WTC11 (cell line): ENCODE data around the gene GRM1. TPM values are rescaled to one million over a fixed set of nuclear protein-coding genes. Genes with fewer than 3 reads are reported as not detected.

Experiments used
- ATAC-seq: fragments of 200-7000 bp; cut with Tn5 transposase; 2 replicates; pipeline ENCODE4 v1.10.0; 2021; ENCODE audit warnings: mild to moderate bottlenecking, moderate library complexity
- CTCF ChIA-PET: fragments of 300-600 bp; sonication (Branson Sonifier 250); formaldehyde crosslinking; loops from one replicate; lab custom pipeline; 2021; ENCODE audit warnings: antibody characterized with exemption; lab: Charles Lee
- POLR2A ChIA-PET: fragments of 350-600 bp; sonication (Branson Sonifier 250); formaldehyde crosslinking; loops from one replicate; lab custom pipeline; 2021; ENCODE audit warnings: antibody characterized with exemption; lab: Charles Lee
- DNase-seq: peaks from one replicate; pipeline ENCODE4 v3.0.0; 2021; ENCODE audit warnings: low spot score
- H3K27ac Mint-ChIP-seq: 2 replicates; pipeline ENCODE4 v1.8.0; 2021; ENCODE audit warnings: mixed read lengths
- H3K27me3 Mint-ChIP-seq: 2 replicates; pipeline ENCODE4 v1.8.0; 2021; ENCODE audit warnings: low read depth, mild to moderate bottlenecking, moderate library complexity, mixed read lengths
- H3K36me3 Mint-ChIP-seq: 2 replicates; pipeline ENCODE4 v1.8.0; 2021; ENCODE audit warnings: mixed read lengths
- H3K4me1 Mint-ChIP-seq: 2 replicates; pipeline ENCODE4 v1.8.0; 2022; ENCODE audit warnings: mixed read lengths
- H3K4me3 Mint-ChIP-seq: 2 replicates; pipeline ENCODE4 v1.8.0; 2021; ENCODE audit warnings: mild to moderate bottlenecking, moderate library complexity, mixed read lengths
- H3K9me3 Mint-ChIP-seq: 2 replicates; pipeline ENCODE4 v1.8.0; 2021; ENCODE audit warnings: mixed read lengths
- FOXJ3 ChIP-seq: sonication (generic); formaldehyde crosslinking; IDR thresholded peaks from 2 replicates; pipeline ENCODE4 v1.9.0; 2021; ENCODE audit warnings: missing genetic modification reagents, mild to moderate bottlenecking, borderline replicate concordance
- FOXK1 ChIP-seq: sonication (generic); formaldehyde crosslinking; IDR thresholded peaks from 2 replicates; pipeline ENCODE4 v1.8.0; 2022; ENCODE audit warnings: mild to moderate bottlenecking, moderate library complexity, missing genetic modification reagents
- HMGA2 ChIP-seq: fragments of 250-450 bp; sonication (Bioruptor Pico); IDR thresholded peaks from 2 replicates; pipeline ENCODE4 v1.4.0; 2021; ENCODE audit warnings: mild to moderate bottlenecking, moderate library complexity
- MXD4 ChIP-seq: fragments of 250-450 bp; sonication (Bioruptor Pico); IDR thresholded peaks from 2 replicates; pipeline ENCODE4 v1.8.0; 2021; ENCODE audit warnings: mild to moderate bottlenecking, moderate library complexity, borderline replicate concordance
- NR1H2 ChIP-seq: sonication (generic); formaldehyde crosslinking; IDR thresholded peaks from 2 replicates; pipeline ENCODE4 v1.9.0; 2021; ENCODE audit warnings: mild to moderate bottlenecking, moderate library complexity, missing genetic modification reagents
- OVOL2 ChIP-seq: fragments of 250-450 bp; sonication (Bioruptor Pico); IDR thresholded peaks from 2 replicates; pipeline ENCODE4 v1.9.0; 2021; ENCODE audit warnings: mild to moderate bottlenecking, borderline replicate concordance
- SOX15 ChIP-seq: fragments of 250-450 bp; sonication (Bioruptor Pico); IDR thresholded peaks from 2 replicates; pipeline ENCODE4 v1.9.0; 2021; ENCODE audit warnings: mild to moderate bottlenecking
- TEAD4 ChIP-seq: sonication (generic); formaldehyde crosslinking; IDR thresholded peaks from 2 replicates; pipeline ENCODE4 v1.8.0; 2022; ENCODE audit warnings: mild to moderate bottlenecking, missing genetic modification reagents
- ZNF121 ChIP-seq: sonication (generic); formaldehyde crosslinking; IDR thresholded peaks from 2 replicates; pipeline ENCODE4 v1.8.0; 2023; ENCODE audit warnings: missing genetic modification reagents
- ZNF219 ChIP-seq: sonication (generic); formaldehyde crosslinking; IDR thresholded peaks from 2 replicates; pipeline ENCODE4 v1.8.0; 2023; ENCODE audit warnings: missing genetic modification reagents, mild to moderate bottlenecking, borderline replicate concordance
- total RNA-seq: library from RNA; stranded (reverse); gene quantifications from 3 replicates; pipeline ENCODE4 v1.2.3, GENCODE V29; 2021
- TF ChIP-seq, protein P1 (sequence below): sonication (generic); formaldehyde crosslinking; IDR thresholded peaks from 2 replicates; pipeline ENCODE4 v1.8.0; 2023; ENCODE audit warnings: missing genetic modification reagents, mild to moderate bottlenecking, borderline replicate concordance
- TF ChIP-seq, protein P2 (sequence below): sonication (generic); formaldehyde crosslinking; IDR thresholded peaks from 2 replicates; pipeline ENCODE4 v1.8.1; 2023; ENCODE audit warnings: mild to moderate bottlenecking, missing genetic modification reagents
- TF ChIP-seq, protein P3 (sequence below): sonication (generic); formaldehyde crosslinking; IDR thresholded peaks from 2 replicates; pipeline ENCODE4 v1.8.0; 2022; ENCODE audit warnings: mild to moderate bottlenecking, missing genetic modification reagents
- TF ChIP-seq, protein P4 (sequence below): sonication (generic); formaldehyde crosslinking; IDR thresholded peaks from 2 replicates; pipeline ENCODE4 v1.8.1; 2023; ENCODE audit warnings: mild to moderate bottlenecking, missing genetic modification reagents, moderate library complexity
- TF ChIP-seq, protein P5 (sequence below): sonication (generic); formaldehyde crosslinking; IDR thresholded peaks from 2 replicates; pipeline ENCODE4 v1.8.0; 2023; ENCODE audit warnings: mild to moderate bottlenecking, missing genetic modification reagents
- TF ChIP-seq, protein P6 (sequence below): sonication (generic); formaldehyde crosslinking; IDR thresholded peaks from 2 replicates; pipeline ENCODE4 v1.8.1; 2022; ENCODE audit warnings: mild to moderate bottlenecking, missing genetic modification reagents, moderate library complexity, borderline replicate concordance
- TF ChIP-seq, protein P7 (sequence below): sonication (generic); formaldehyde crosslinking; IDR thresholded peaks from 2 replicates; pipeline ENCODE4 v1.8.1; 2023; ENCODE audit warnings: mild to moderate bottlenecking, missing genetic modification reagents

GRM1 gene
- total RNA-seq, 1 experiment from 2014 or later, result 0.46 TPM

DNA sequence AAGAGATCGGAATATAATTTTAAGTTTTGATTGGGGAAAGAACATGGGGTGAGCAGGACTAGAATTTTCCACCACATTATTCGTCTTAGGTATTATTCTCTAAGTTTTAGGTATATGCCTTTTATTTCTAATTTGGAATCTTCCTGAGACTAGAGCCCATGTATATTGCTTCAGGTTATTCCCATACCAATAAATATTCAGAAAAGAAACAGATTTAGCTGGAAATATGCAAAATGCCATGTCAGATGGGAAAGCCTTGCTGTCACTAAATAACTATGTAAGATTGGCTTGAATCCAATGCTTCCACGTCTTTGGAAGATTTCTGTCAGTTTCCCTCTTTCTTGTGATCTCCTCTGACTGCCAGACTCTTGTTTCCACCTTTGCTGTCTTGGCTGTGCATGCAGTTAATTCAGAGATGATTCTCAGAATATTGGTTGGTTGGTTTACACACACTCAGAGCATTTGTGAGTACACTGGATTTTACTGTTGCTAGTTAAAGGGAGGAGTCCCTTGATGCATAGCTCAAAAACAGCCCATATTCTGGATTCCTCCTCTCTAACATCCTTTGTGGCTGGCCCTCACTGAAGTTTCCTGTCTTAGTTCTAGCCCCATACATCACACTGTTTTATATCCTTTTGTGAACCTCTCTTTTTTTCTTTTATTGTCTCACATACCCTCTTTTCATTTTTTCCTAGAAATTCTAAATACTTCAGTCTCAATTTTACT, 64.3 kb downstream of the GRM1 start (continued):
- TF ChIP-seq, protein P1, sequence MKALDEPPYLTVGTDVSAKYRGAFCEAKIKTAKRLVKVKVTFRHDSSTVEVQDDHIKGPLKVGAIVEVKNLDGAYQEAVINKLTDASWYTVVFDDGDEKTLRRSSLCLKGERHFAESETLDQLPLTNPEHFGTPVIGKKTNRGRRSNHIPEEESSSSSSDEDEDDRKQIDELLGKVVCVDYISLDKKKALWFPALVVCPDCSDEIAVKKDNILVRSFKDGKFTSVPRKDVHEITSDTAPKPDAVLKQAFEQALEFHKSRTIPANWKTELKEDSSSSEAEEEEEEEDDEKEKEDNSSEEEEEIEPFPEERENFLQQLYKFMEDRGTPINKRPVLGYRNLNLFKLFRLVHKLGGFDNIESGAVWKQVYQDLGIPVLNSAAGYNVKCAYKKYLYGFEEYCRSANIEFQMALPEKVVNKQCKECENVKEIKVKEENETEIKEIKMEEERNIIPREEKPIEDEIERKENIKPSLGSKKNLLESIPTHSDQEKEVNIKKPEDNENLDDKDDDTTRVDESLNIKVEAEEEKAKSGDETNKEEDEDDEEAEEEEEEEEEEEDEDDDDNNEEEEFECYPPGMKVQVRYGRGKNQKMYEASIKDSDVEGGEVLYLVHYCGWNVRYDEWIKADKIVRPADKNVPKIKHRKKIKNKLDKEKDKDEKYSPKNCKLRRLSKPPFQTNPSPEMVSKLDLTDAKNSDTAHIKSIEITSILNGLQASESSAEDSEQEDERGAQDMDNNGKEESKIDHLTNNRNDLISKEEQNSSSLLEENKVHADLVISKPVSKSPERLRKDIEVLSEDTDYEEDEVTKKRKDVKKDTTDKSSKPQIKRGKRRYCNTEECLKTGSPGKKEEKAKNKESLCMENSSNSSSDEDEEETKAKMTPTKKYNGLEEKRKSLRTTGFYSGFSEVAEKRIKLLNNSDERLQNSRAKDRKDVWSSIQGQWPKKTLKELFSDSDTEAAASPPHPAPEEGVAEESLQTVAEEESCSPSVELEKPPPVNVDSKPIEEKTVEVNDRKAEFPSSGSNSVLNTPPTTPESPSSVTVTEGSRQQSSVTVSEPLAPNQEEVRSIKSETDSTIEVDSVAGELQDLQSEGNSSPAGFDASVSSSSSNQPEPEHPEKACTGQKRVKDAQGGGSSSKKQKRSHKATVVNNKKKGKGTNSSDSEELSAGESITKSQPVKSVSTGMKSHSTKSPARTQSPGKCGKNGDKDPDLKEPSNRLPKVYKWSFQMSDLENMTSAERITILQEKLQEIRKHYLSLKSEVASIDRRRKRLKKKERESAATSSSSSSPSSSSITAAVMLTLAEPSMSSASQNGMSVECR, result no peak
- TF ChIP-seq, protein P2, sequence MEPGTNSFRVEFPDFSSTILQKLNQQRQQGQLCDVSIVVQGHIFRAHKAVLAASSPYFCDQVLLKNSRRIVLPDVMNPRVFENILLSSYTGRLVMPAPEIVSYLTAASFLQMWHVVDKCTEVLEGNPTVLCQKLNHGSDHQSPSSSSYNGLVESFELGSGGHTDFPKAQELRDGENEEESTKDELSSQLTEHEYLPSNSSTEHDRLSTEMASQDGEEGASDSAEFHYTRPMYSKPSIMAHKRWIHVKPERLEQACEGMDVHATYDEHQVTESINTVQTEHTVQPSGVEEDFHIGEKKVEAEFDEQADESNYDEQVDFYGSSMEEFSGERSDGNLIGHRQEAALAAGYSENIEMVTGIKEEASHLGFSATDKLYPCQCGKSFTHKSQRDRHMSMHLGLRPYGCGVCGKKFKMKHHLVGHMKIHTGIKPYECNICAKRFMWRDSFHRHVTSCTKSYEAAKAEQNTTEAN, result no peak
- TF ChIP-seq ZNF219 (CRISPR knock-in tag) (no peak), TEAD4 (CRISPR knock-in tag) (no peak), HMGA2 (CRISPR knock-in tag) (no peak)
- TF ChIP-seq, all 79 proteins: peak for 0

DNA sequence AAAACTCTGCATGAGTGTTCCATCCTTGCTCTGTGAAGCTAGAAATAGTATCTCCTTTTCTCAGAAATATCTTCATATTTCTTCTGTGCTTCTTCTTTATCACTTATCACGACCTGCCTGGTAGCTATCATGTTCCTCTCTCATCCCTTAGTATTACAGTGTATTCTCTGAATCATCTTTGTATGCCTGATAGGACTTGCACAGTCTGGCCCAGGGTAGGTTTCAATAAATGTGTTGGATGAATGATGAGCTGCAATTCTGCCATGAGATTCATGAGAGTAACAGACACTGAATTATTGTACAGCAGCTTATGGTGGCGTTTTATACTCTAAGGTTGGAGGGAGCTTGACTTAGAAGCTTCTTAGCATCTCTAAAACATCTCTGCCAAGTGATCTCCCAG, 66.6 kb downstream of the GRM1 start:
- CTCF ChIA-PET, result no interaction called here
- TF ChIP-seq, protein P3, sequence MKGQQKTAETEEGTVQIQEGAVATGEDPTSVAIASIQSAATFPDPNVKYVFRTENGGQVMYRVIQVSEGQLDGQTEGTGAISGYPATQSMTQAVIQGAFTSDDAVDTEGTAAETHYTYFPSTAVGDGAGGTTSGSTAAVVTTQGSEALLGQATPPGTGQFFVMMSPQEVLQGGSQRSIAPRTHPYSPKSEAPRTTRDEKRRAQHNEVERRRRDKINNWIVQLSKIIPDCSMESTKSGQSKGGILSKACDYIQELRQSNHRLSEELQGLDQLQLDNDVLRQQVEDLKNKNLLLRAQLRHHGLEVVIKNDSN (CRISPR knock-in tag), result no peak
- TF ChIP-seq, protein P4, sequence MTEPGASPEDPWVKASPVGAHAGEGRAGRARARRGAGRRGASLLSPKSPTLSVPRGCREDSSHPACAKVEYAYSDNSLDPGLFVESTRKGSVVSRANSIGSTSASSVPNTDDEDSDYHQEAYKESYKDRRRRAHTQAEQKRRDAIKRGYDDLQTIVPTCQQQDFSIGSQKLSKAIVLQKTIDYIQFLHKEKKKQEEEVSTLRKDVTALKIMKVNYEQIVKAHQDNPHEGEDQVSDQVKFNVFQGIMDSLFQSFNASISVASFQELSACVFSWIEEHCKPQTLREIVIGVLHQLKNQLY (CRISPR knock-in tag), result no peak
- TF ChIP-seq, protein P5, sequence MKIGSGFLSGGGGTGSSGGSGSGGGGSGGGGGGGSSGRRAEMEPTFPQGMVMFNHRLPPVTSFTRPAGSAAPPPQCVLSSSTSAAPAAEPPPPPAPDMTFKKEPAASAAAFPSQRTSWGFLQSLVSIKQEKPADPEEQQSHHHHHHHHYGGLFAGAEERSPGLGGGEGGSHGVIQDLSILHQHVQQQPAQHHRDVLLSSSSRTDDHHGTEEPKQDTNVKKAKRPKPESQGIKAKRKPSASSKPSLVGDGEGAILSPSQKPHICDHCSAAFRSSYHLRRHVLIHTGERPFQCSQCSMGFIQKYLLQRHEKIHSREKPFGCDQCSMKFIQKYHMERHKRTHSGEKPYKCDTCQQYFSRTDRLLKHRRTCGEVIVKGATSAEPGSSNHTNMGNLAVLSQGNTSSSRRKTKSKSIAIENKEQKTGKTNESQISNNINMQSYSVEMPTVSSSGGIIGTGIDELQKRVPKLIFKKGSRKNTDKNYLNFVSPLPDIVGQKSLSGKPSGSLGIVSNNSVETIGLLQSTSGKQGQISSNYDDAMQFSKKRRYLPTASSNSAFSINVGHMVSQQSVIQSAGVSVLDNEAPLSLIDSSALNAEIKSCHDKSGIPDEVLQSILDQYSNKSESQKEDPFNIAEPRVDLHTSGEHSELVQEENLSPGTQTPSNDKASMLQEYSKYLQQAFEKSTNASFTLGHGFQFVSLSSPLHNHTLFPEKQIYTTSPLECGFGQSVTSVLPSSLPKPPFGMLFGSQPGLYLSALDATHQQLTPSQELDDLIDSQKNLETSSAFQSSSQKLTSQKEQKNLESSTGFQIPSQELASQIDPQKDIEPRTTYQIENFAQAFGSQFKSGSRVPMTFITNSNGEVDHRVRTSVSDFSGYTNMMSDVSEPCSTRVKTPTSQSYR (CRISPR knock-in tag), result no peak
- TF ChIP-seq MXD4 (CRISPR knock-in tag), result no peak
- TF ChIP-seq SOX15 (CRISPR knock-in tag), result no peak
- TF ChIP-seq, protein P6, sequence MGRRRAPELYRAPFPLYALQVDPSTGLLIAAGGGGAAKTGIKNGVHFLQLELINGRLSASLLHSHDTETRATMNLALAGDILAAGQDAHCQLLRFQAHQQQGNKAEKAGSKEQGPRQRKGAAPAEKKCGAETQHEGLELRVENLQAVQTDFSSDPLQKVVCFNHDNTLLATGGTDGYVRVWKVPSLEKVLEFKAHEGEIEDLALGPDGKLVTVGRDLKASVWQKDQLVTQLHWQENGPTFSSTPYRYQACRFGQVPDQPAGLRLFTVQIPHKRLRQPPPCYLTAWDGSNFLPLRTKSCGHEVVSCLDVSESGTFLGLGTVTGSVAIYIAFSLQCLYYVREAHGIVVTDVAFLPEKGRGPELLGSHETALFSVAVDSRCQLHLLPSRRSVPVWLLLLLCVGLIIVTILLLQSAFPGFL (CRISPR knock-in tag), result no peak
- TF ChIP-seq FOXK1 (CRISPR knock-in tag), result no peak
- no peak for TF ChIP-seq OVOL2 (CRISPR knock-in tag)
- no peak for TF ChIP-seq ZNF121 (CRISPR knock-in tag)
- TF ChIP-seq, protein P1, result no peak
- no peak for TF ChIP-seq FOXJ3
- TF ChIP-seq NR1H2 (CRISPR knock-in tag), result no peak
- TF ChIP-seq, protein P7, sequence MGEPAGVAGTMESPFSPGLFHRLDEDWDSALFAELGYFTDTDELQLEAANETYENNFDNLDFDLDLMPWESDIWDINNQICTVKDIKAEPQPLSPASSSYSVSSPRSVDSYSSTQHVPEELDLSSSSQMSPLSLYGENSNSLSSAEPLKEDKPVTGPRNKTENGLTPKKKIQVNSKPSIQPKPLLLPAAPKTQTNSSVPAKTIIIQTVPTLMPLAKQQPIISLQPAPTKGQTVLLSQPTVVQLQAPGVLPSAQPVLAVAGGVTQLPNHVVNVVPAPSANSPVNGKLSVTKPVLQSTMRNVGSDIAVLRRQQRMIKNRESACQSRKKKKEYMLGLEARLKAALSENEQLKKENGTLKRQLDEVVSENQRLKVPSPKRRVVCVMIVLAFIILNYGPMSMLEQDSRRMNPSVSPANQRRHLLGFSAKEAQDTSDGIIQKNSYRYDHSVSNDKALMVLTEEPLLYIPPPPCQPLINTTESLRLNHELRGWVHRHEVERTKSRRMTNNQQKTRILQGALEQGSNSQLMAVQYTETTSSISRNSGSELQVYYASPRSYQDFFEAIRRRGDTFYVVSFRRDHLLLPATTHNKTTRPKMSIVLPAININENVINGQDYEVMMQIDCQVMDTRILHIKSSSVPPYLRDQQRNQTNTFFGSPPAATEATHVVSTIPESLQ (CRISPR knock-in tag), result no peak

More for the DNA sequence above, 66.6 kb downstream of the GRM1 start:
- Mint-ChIP-seq H3K4me3 (no peak overlapping the region), H3K27me3 (no peaks in the 10 kb centered on the region), H3K4me1 (peaks cover 20% of the 10 kb centered on the region), H3K9me3 (peaks cover 4% of the 10 kb centered on the region; the same call in 1 of the 2 replicates), H3K27ac (no peak overlapping the region), H3K36me3 (no peaks in the 10 kb centered on the region)
- ATAC-seq (no peak), DNase-seq (no peak)
- POLR2A ChIA-PET, result no interaction called here
